Fibroblast of lung (primary cell): ENCODE data around the gene CHRND. TPM values are rescaled to one million over a fixed set of nuclear protein-coding genes. Genes with fewer than 3 reads are reported as not detected.

ENCODE experiments used
- DNase-seq, 2 donors: peaks; one replicate each; pipeline versions ENCODE4 v3.0.0 to v3.0.0-alpha.2; 2010; ENCODE audit warnings: low read depth in 2 of 2
- H2AFZ ChIP-seq: 2 replicates; pipeline ENCODE4 v1.5.1; 2012; ENCODE audit warnings: low read length, control low read depth, inconsistent platforms
- H3K27ac ChIP-seq: 2 replicates; pipeline ENCODE4 v1.5.1; 2011; ENCODE audit warnings: low read length, control low read depth; ENCODE audit not compliant: insufficient read depth
- H3K27me3 ChIP-seq: 2 replicates; pipeline ENCODE4 v1.5.1; 2011; ENCODE audit warnings: mild to moderate bottlenecking, low read length; ENCODE audit not compliant: control insufficient read depth, insufficient read depth
- H3K36me3 ChIP-seq: 2 replicates; pipeline ENCODE4 v1.5.1; 2011; ENCODE audit warnings: low read length; ENCODE audit not compliant: control insufficient read depth, insufficient read depth
- H3K4me1 ChIP-seq: 2 replicates; pipeline ENCODE4 v1.5.1; 2011; ENCODE audit warnings: low read length; ENCODE audit not compliant: control insufficient read depth, insufficient read depth; ENCODE audit errors: extremely low read depth
- H3K4me2 ChIP-seq: 2 replicates; pipeline ENCODE4 v1.5.1; 2011; ENCODE audit warnings: low read length, control low read depth; ENCODE audit not compliant: insufficient read depth; ENCODE audit errors: extremely low read depth
- H3K4me3 ChIP-seq, 4 experiments: fragments of 200-600 bp in 1 of 4; sonication (generic) in 1 of 4; replicated peaks in 1 of 4; 2 replicates each; pipeline ENCODE4 v1.5.1; 2011 to 2016; ENCODE audit warnings: low read length in 4 of 4, low read depth in 3 of 4, mild to moderate bottlenecking in 3 of 4, control low read depth in 2 of 4, inconsistent platforms in 1 of 4, mixed read lengths in 1 of 4; ENCODE audit not compliant: insufficient read depth in 1 of 4; ENCODE audit errors: control extremely low read depth in 1 of 4
- H3K79me2 ChIP-seq: 2 replicates; pipeline ENCODE4 v1.5.1; 2012; ENCODE audit warnings: mild to moderate bottlenecking, low read length, inconsistent platforms; ENCODE audit not compliant: control insufficient read depth, insufficient read depth
- H3K9ac ChIP-seq: 2 replicates; pipeline ENCODE4 v1.5.1; 2011; ENCODE audit warnings: mild to moderate bottlenecking, low read length, control low read depth; ENCODE audit not compliant: insufficient read depth
- H3K9me3 ChIP-seq: 2 replicates; pipeline ENCODE4 v1.5.1; 2012; ENCODE audit warnings: low read depth, low read length; ENCODE audit not compliant: control insufficient read depth, insufficient read depth
- H4K20me1 ChIP-seq: 2 replicates; pipeline ENCODE4 v1.5.1; 2011; ENCODE audit warnings: low read length; ENCODE audit not compliant: control insufficient read depth, insufficient read depth; ENCODE audit errors: extremely low read depth
- CTCF ChIP-seq, 2 donors: IDR thresholded peaks in 1 of 2; conservative IDR thresholded peaks in 1 of 2; 1 replicate in 1 of 2; 2 replicates in 1 of 2; pipeline ENCODE4 v1.5.1; 2011 to 2012; ENCODE audit warnings: low read length in 2 of 2, control low read depth in 1 of 2, inconsistent platforms in 1 of 2, low read depth in 1 of 2, mild to moderate bottlenecking in 1 of 2
- EZH2 ChIP-seq: IDR thresholded peaks from 2 replicates; pipeline ENCODE4 v1.5.1; 2012; ENCODE audit warnings: low read length, control low read depth, mild to moderate bottlenecking; ENCODE audit errors: missing control alignments
- polyA plus RNA-seq, 2 donors: library from polyadenylated mRNA; depleted of rRNA in 1 of 2; stranded (reverse) in 1 of 2; unstranded in 1 of 2; fragments of >200 nt; gene quantifications; 2 replicates each; pipeline ENCODE4 v1.2.1, GENCODE V29; 2011 to 2012; ENCODE audit warnings: missing spikeins in 1 of 2
- total RNA-seq: library from RNA; depleted of rRNA; stranded (reverse); fragments of >200 nt; gene quantifications from 2 replicates; pipeline ENCODE4 v1.2.1, GENCODE V29; 2014

The CHRND gene
- total and polyA plus RNA-seq, 2 donors (not counting 1 experiment from before 2014, with no cell fraction given): not detected

- no peak overlapping the region for H3K4me3 ChIP-seq
- H3K27ac ChIP-seq: no peak overlapping the region
- H3K79me2 ChIP-seq: no peaks in the 10 kb centered on the region
- no peaks in the 10 kb centered on the region for H3K4me1 ChIP-seq
- H3K9ac ChIP-seq: no peak overlapping the region
- H3K9me3 ChIP-seq: no peaks in the 10 kb centered on the region
- H4K20me1 ChIP-seq: no peaks in the 10 kb centered on the region
- no peak overlapping the region for H3K4me2 ChIP-seq
- H3K36me3 ChIP-seq: no peaks in the 10 kb centered on the region
- H2AFZ ChIP-seq: no peak overlapping the region
- peaks cover under 1% of the 10 kb centered on the region for H3K27me3 ChIP-seq
- DNase-seq: no peak
- no peak for TF ChIP-seq EZH2
- no peak for TF ChIP-seq CTCF (conservative IDR thresholded peaks at IDR 0.05 in 1 of 2, IDR thresholded peaks at IDR 0.05 in 1 of 2; ENCODE audit: low read depth in 1 of 2, low read length in 2 of 2)
Observed at GRCh38 chr2:232493701-232494474, 32.1 kb upstream of the CHRND start.

GRCh38 chr2:232494542-232494941 lies 31.4 kb upstream of the CHRND start:
- Histone ChIP-seq H3K9me3 (no peaks in the 10 kb centered on the region), H3K27ac (no peak overlapping the region), H4K20me1 (no peaks in the 10 kb centered on the region), H3K79me2 (no peaks in the 10 kb centered on the region), H3K4me3 (no peak overlapping the region), H3K4me2 (no peak overlapping the region), H3K9ac (no peak overlapping the region), H3K4me1 (no peaks in the 10 kb centered on the region), H2AFZ (no peak overlapping the region), H3K27me3 (no peaks in the 10 kb centered on the region), H3K36me3 (no peaks in the 10 kb centered on the region)
- TF ChIP-seq EZH2 (no peak), CTCF (conservative IDR thresholded peaks at IDR 0.05 in 1 of 2, IDR thresholded peaks at IDR 0.05 in 1 of 2; ENCODE audit: low read depth in 1 of 2, low read length in 2 of 2) (no peak)
- DNase-seq: no peak

GRCh38 chr2:232495292-232495691 lies 30.7 kb upstream of the CHRND start:
- Histone ChIP-seq H3K4me1 (no peaks in the 10 kb centered on the region), H3K27ac (no peak overlapping the region), H3K4me3 (no peak overlapping the region), H2AFZ (no peak overlapping the region), H3K9me3 (no peaks in the 10 kb centered on the region), H4K20me1 (no peaks in the 10 kb centered on the region), H3K4me2 (no peak overlapping the region), H3K27me3 (no peaks in the 10 kb centered on the region), H3K9ac (no peak overlapping the region), H3K36me3 (no peaks in the 10 kb centered on the region), H3K79me2 (no peaks in the 10 kb centered on the region)
- no peak for DNase-seq
- TF ChIP-seq CTCF (conservative IDR thresholded peaks at IDR 0.05 in 1 of 2, IDR thresholded peaks at IDR 0.05 in 1 of 2; ENCODE audit: low read depth in 1 of 2, low read length in 2 of 2) (no peak), EZH2 (no peak)
